Thoracic aorta (tissue), 2 donors: ENCODE data around the gene FANCC. TPM values are rescaled to one million over a fixed set of nuclear protein-coding genes. Genes with fewer than 3 reads are reported as not detected.

Experiments
- ATAC-seq: fragments of 150-250 bp; one replicate; pipeline ENCODE4 v1.8.0; 2017; ENCODE audit warnings: low read depth; ENCODE audit not compliant: insufficient number of reproducible peaks, low FRiP score
- DNase-seq: peaks from one replicate; pipeline ENCODE4 v3.0.0-alpha.2; 2020; ENCODE audit warnings: low spot score
- H3K27ac ChIP-seq, 2 donors: fragments of 200-600 bp; sonication (generic); 1 replicate in 1 of 2; 2 replicates in 1 of 2; pipeline ENCODE4 v1.5.1; 2016; ENCODE audit warnings: mild to moderate bottlenecking in 2 of 2, moderate library complexity in 2 of 2
- H3K27me3 ChIP-seq: fragments of 200-600 bp; sonication (generic); replicated peaks from 2 replicates; pipeline ENCODE4 v1.6.0; 2016; ENCODE audit warnings: mild to moderate bottlenecking; ENCODE audit not compliant: insufficient read depth
- H3K36me3 ChIP-seq: fragments of 200-600 bp; sonication (generic); one replicate; pipeline ENCODE4 v1.5.1; 2016
- H3K4me1 ChIP-seq, 2 donors: fragments of 200-600 bp; sonication (generic); 1 replicate in 1 of 2; 2 replicates in 1 of 2; pipeline versions ENCODE4 v1.5.1 to v1.6.0; 2016; ENCODE audit warnings: low read depth in 2 of 2, mild to moderate bottlenecking in 1 of 2; ENCODE audit not compliant: control insufficient read depth in 1 of 2
- H3K4me3 ChIP-seq: fragments of 200-600 bp; sonication (generic); 2 replicates; pipeline ENCODE4 v1.5.1; 2016; ENCODE audit warnings: mild to moderate bottlenecking
- H3K9me3 ChIP-seq: fragments of 200-600 bp; sonication (generic); 2 replicates; pipeline ENCODE4 v1.5.1; 2016
- CTCF ChIP-seq: fragments of 200-600 bp; sonication (generic); IDR thresholded peaks from one replicate; pipeline ENCODE4 v1.5.1; 2019; ENCODE audit warnings: antibody characterized with exemption
- total RNA-seq, 2 donors: library from RNA; depleted of rRNA; stranded (reverse); fragments of >200 nt; gene quantifications; one replicate each; pipeline versions ENCODE4 v1.1.0 to v1.2.3, GENCODE V29; 2016

FANCC gene
- total RNA-seq, 2 donors from 2014 or later: 5.7 to 9.6 TPM

- ATAC-seq: no peak
- no peak for TF ChIP-seq CTCF
- Histone ChIP-seq H3K27ac (no peak overlapping the region), H3K4me3 (no peak overlapping the region), H3K36me3 (peaks cover 21% of the 10 kb centered on the region), H3K27me3 (no peaks in the 10 kb centered on the region), H3K4me1 (peaks cover 21 to 65% of the 10 kb centered on the region in 2 donors), H3K9me3 (no peaks in the 10 kb centered on the region)
- no peak for DNase-seq
These were observed 204.9 kb downstream of the FANCC start for GRCh38 chr9:95112436-95113280.

- H3K4me1 ChIP-seq: peaks cover 25 to 65% of the 10 kb centered on the region in 2 donors
- TF ChIP-seq CTCF: no peak
- no peak overlapping the region for H3K27ac ChIP-seq
- no peak overlapping the region for H3K4me3 ChIP-seq
- no peaks in the 10 kb centered on the region for H3K9me3 ChIP-seq
- ATAC-seq: no peak
- peaks cover 21% of the 10 kb centered on the region for H3K36me3 ChIP-seq
- no peak for DNase-seq
- H3K27me3 ChIP-seq: no peaks in the 10 kb centered on the region
These were observed 205.8 kb downstream of the FANCC start for GRCh38 chr9:95111716-95112115.

- peak overlapping the region; percentile 10 to 79 for H3K27ac ChIP-seq
- no peak overlapping the region for H3K4me3 ChIP-seq
- ATAC-seq (no peak), DNase-seq (no peak)
- H3K27me3 ChIP-seq: no peaks in the 10 kb centered on the region
- H3K36me3 ChIP-seq: peaks cover 21% of the 10 kb centered on the region
- H3K4me1 ChIP-seq: peaks cover 25 to 65% of the 10 kb centered on the region in 2 donors
- no peaks in the 10 kb centered on the region for H3K9me3 ChIP-seq
- no peak for TF ChIP-seq CTCF
These were observed 206.5 kb downstream of the FANCC start for GRCh38 chr9:95110921-95111525.

GRCh38 chr9:95109456-95109855, 208.1 kb downstream of the FANCC start:
- TF ChIP-seq CTCF: no peak
- H3K36me3 ChIP-seq: peaks cover 21% of the 10 kb centered on the region
- no peaks in the 10 kb centered on the region for H3K9me3 ChIP-seq
- ATAC-seq (no peak), DNase-seq (no peak)
- no peaks in the 10 kb centered on the region for H3K27me3 ChIP-seq
- H3K4me3 ChIP-seq: no peak overlapping the region
- peaks cover 25 to 67% of the 10 kb centered on the region in 2 donors for H3K4me1 ChIP-seq
- H3K27ac ChIP-seq: peak overlapping the region; percentile 77 to 79

- H3K36me3 ChIP-seq: peaks cover 21% of the 10 kb centered on the region
- H3K4me1 ChIP-seq: peaks cover 25 to 73% of the 10 kb centered on the region in 2 donors
These were observed 208.7 kb downstream of the FANCC start for GRCh38 chr9:95108777-95109176.

More at GRCh38 chr9:95108777-95109176, 208.7 kb downstream of the FANCC start:
- DNase-seq (no peak), ATAC-seq (no peak)
- H3K27me3 ChIP-seq: no peaks in the 10 kb centered on the region
- no peak for TF ChIP-seq CTCF
- peak overlapping the region; percentile 77 to 79 for H3K27ac ChIP-seq
- H3K4me3 ChIP-seq: no peak overlapping the region
- H3K9me3 ChIP-seq: no peaks in the 10 kb centered on the region
